K562 (cell line): ENCODE measurements around the gene RUVBL2. TPM values are rescaled to one million over a fixed set of nuclear protein-coding genes. Genes with fewer than 3 reads are reported as not detected.

ENCODE experiments used
- GTF3C2 ChIP-seq: IDR thresholded peaks from 3 replicates; pipeline ENCODE4 v1.6.1; 2011; ENCODE audit warnings: borderline replicate concordance, mild to moderate bottlenecking, moderate library complexity; ENCODE audit not compliant: insufficient read length; ENCODE audit errors: extremely low read depth
- LCOR ChIP-seq: sonication (generic); formaldehyde crosslinking; IDR thresholded peaks from 2 replicates; pipeline ENCODE4 v1.8.0; 2022; ENCODE audit warnings: mild to moderate bottlenecking, missing genetic modification reagents
- MEIS2 ChIP-seq: fragments of 450-650 bp; IDR thresholded peaks from 2 replicates; pipeline ENCODE4 v1.6.1; 2014; ENCODE audit warnings: mild to moderate bottlenecking; ENCODE audit not compliant: partially characterized antibody
- MLLT1 ChIP-seq, 2 experiments: fragments of 450-650 bp; IDR thresholded peaks; 2 replicates each; pipeline ENCODE4 v1.6.1; 2016
- SOX6 ChIP-seq: fragments of 450-650 bp; IDR thresholded peaks from 2 replicates; pipeline ENCODE4 v1.6.1; 2014; ENCODE audit warnings: mild to moderate bottlenecking
- TCF15 ChIP-seq: fragments of 250-450 bp; sonication (Bioruptor Pico); IDR thresholded peaks from 2 replicates; pipeline ENCODE4 v1.8.0; 2022; ENCODE audit warnings: moderate library complexity, mild to moderate bottlenecking, inconsistent platforms
- ZHX1 ChIP-seq: fragments of 150-350 bp; conservative IDR thresholded peaks from 2 replicates; pipeline ENCODE4 v1.6.1; 2014; ENCODE audit warnings: low read length
- ZNF174 ChIP-seq: fragments of 250-450 bp; sonication (Bioruptor Pico); IDR thresholded peaks from 2 replicates; pipeline ENCODE4 v1.4.0; 2020; ENCODE audit warnings: mild to moderate bottlenecking
- ZNF609 ChIP-seq: sonication (generic); formaldehyde crosslinking; IDR thresholded peaks from 2 replicates; pipeline ENCODE4 v1.8.1; 2023; ENCODE audit warnings: missing genetic modification reagents, mild to moderate bottlenecking, borderline replicate concordance
- polyA plus RNA-seq, 8 experiments: library from polyadenylated mRNA; depleted of rRNA in 4 of 8; stranded (reverse) in 5 of 8; unstranded in 3 of 8; fragments of >200 nt; fragmentation: Nextera tagmentation in 2 of 8; fragmentation: Illumina TruSeq in 1 of 8; extraction: Ambion mirVana in 2 of 8; extraction: Trizol in 1 of 8; gene quantifications; 2 replicates each; pipeline versions ENCODE4 v1.2.1 to v1.2.3, GENCODE V29; 2011 to 2014; ENCODE audit warnings: inconsistent platforms in 1 of 8, missing spikeins in 1 of 8
- total RNA-seq, 7 experiments: library from RNA; depleted of rRNA in 6 of 7; stranded (reverse); fragments of >200 nt in 6 of 7; fragmentation: Illumina TruSeq in 2 of 7; extraction: Trizol in 2 of 7; gene quantifications; 2 replicates each; pipeline versions ENCODE4 v1.2.1 to v1.2.3, GENCODE V29; 2011 to 2021; ENCODE audit warnings: low replicate concordance in 1 of 7
- TF ChIP-seq, protein P1 (sequence below): sonication (generic); formaldehyde crosslinking; IDR thresholded peaks from 2 replicates; pipeline ENCODE4 v1.8.0; 2022; ENCODE audit warnings: mild to moderate bottlenecking, missing genetic modification reagents

RUVBL2 gene
- total and polyA plus RNA-seq, 9 of the 15 experiments (the other 6 are each of a cell fraction or from before 2014, with no cell fraction given): 71.4 to 453 (median 237) TPM

DNA sequence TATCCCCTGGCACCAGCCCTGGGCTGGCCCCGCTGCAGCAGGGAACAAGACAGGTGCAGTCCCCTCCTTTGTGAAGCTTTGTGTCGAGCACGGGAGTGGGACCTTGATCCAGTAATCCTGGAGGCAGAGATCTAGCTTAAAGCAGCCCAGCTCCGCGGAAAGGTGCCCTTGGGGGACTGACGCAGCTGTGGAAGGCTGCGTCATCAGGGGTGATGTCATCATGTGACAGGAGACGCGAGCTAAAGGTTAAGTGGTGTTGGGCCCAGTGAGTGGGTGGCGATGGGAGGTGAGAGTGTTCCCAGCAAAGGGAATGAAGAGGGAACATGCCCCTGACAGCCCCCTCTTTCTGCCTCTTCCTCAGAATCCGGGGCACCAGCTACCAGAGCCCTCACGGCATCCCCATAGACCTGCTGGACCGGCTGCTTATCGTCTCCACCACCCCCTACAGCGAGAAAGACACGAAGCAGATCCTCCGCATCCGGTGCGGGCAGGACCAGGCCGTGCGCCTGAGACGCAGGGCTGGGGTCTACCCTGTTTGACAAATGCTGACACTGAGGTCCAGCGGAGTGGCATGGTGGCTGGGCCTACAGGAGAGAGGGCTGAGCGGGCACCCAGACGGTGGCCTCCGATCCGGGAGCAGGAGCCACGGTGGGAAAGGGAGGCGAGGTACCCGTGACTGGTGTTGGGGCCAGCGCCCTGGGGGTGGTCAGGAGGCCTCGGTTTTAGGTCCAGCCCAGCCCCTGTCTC is 20.6 kb downstream of the RUVBL2 start (continued):
- no peak for TF ChIP-seq ZNF609 (CRISPR knock-in tag)
- no peak for TF ChIP-seq LCOR (CRISPR knock-in tag)
- TF ChIP-seq MEIS2: no peak
- TF ChIP-seq MLLT1 (IDR thresholded peaks at IDR 0.05): no peak
- TF ChIP-seq TCF15 (CRISPR knock-in tag): no peak
- no peak for TF ChIP-seq ZNF174
- no peak for TF ChIP-seq SOX6
- TF ChIP-seq GTF3C2: no peak
- TF ChIP-seq ZHX1: no peak
- TF ChIP-seq, protein P1, sequence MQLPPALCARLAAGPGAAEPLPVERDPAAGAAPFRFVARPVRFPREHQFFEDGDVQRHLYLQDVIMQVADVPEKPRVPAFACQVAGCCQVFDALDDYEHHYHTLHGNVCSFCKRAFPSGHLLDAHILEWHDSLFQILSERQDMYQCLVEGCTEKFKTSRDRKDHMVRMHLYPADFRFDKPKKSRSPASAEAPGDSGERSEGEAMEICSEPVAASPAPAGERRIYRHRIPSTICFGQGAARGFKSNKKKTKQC (CRISPR knock-in tag): no peak
